ENCODE measurements around the gene LUM. TPM values are rescaled to one million over a fixed set of nuclear protein-coding genes. Genes with fewer than 3 reads are reported as not detected.

The LUM gene
- total RNA-seq, 1 experiment from 2014 or later: not detected

- intact Hi-C loops (cut with micrococcal nuclease): no loop called here
- peaks cover 84% of the 10 kb centered on the region for H3K27me3 Mint-ChIP-seq (ENCODE audit: insufficient read depth, unreplicated experiment)
- no peaks in the 10 kb centered on the region for H3K9me3 Mint-ChIP-seq (ENCODE audit: unreplicated experiment)
- CTCF ChIA-PET: interaction anchor here (0.6 to 5.0 kb wide), 7 partner anchors 16 to 1127 kb away, joined by 3 to 75 read pairs (median 3); no protein-coding TSS in a partner anchor
- no peak overlapping the region for H3K27ac Mint-ChIP-seq (ENCODE audit: low read depth, unreplicated experiment)
- no peak for DNase-seq (ENCODE audit: unreplicated experiment)
- H3K36me3 Mint-ChIP-seq (ENCODE audit: insufficient read depth, unreplicated experiment): no peaks in the 10 kb centered on the region
- TF ChIP-seq CTCF (IDR thresholded peaks at IDR 0.05; ENCODE audit: unreplicated experiment): no peak
- H3K4me3 Mint-ChIP-seq (ENCODE audit: unreplicated experiment): no peak overlapping the region
- no peaks in the 10 kb centered on the region for H3K4me1 Mint-ChIP-seq (ENCODE audit: insufficient read depth, unreplicated experiment)
- BruUV-seq (replicated peaks): no TSS peak
- POLR2A ChIA-PET: interaction anchor here (0.6 kb wide), 1 partner anchor 81 kb away, joined by 3 read pairs; no protein-coding TSS in a partner anchor
These were observed 876 bp downstream of the LUM start for GRCh38 chr12:91110311-91110924.

- H3K27ac Mint-ChIP-seq (ENCODE audit: low read depth, unreplicated experiment): no peak overlapping the region
- H3K4me1 Mint-ChIP-seq (ENCODE audit: insufficient read depth, unreplicated experiment): no peaks in the 10 kb centered on the region
- H3K27me3 Mint-ChIP-seq (ENCODE audit: insufficient read depth, unreplicated experiment): peaks cover 77% of the 10 kb centered on the region
- DNase-seq (ENCODE audit: unreplicated experiment): no peak
- H3K9me3 Mint-ChIP-seq (ENCODE audit: unreplicated experiment): no peaks in the 10 kb centered on the region
- ChIA-PET POLR2A (interaction anchor here (1.5 kb wide), 1 partner anchor 9 kb away, joined by 5 read pairs; no protein-coding TSS in a partner anchor), CTCF (interaction anchor here (0.6 to 5.0 kb wide), 14 partner anchors 10 to 1786 kb away, joined by 3 to 75 read pairs (median 6); no protein-coding TSS in a partner anchor)
- no peaks in the 10 kb centered on the region for H3K36me3 Mint-ChIP-seq (ENCODE audit: insufficient read depth, unreplicated experiment)
- H3K4me3 Mint-ChIP-seq (ENCODE audit: unreplicated experiment): no peak overlapping the region
- intact Hi-C loops (cut with micrococcal nuclease): loop anchor here (1.0 kb wide), 2 partner anchors 131 to 150 kb away; no protein-coding TSS in a partner anchor
- TF ChIP-seq CTCF (IDR thresholded peaks at IDR 0.05; ENCODE audit: unreplicated experiment): no peak
- no TSS peak for BruUV-seq (replicated peaks)
These were observed 1.5 kb downstream of the LUM start for GRCh38 chr12:91109581-91110310.

- Mint-ChIP-seq H3K27me3 (ENCODE audit: insufficient read depth, unreplicated experiment) (peaks cover 71% of the 10 kb centered on the region), H3K9me3 (ENCODE audit: unreplicated experiment) (no peaks in the 10 kb centered on the region), H3K4me3 (ENCODE audit: unreplicated experiment) (no peak overlapping the region), H3K36me3 (ENCODE audit: insufficient read depth, unreplicated experiment) (no peaks in the 10 kb centered on the region), H3K27ac (ENCODE audit: low read depth, unreplicated experiment) (no peak overlapping the region), H3K4me1 (ENCODE audit: insufficient read depth, unreplicated experiment) (no peaks in the 10 kb centered on the region)
- peak; percentile 57 for TF ChIP-seq CTCF (IDR thresholded peaks at IDR 0.05; ENCODE audit: unreplicated experiment)
- peak; percentile 71 for DNase-seq (ENCODE audit: unreplicated experiment)
- ChIA-PET CTCF (interaction anchor here (0.6 to 5.0 kb wide), 38 partner anchors 7 to 1786 kb away, joined by 3 to 75 read pairs (median 5); no protein-coding TSS in a partner anchor), POLR2A (interaction anchor here (1.5 kb wide), 1 partner anchor 9 kb away, joined by 5 read pairs; no protein-coding TSS in a partner anchor)
- intact Hi-C loops (cut with micrococcal nuclease): loop anchor here (1.0 kb wide), 2 partner anchors 131 to 150 kb away; no protein-coding TSS in a partner anchor
- no TSS peak for BruUV-seq (replicated peaks)
These were observed 2.1 kb downstream of the LUM start for GRCh38 chr12:91109148-91109564.

GRCh38 chr12:91108196-91108755 is 3.0 kb downstream of the LUM start:
- TF ChIP-seq CTCF (IDR thresholded peaks at IDR 0.05; ENCODE audit: unreplicated experiment): no peak
- Mint-ChIP-seq H3K9me3 (ENCODE audit: unreplicated experiment) (no peaks in the 10 kb centered on the region), H3K27ac (ENCODE audit: low read depth, unreplicated experiment) (no peak overlapping the region), H3K36me3 (ENCODE audit: insufficient read depth, unreplicated experiment) (no peaks in the 10 kb centered on the region), H3K27me3 (ENCODE audit: insufficient read depth, unreplicated experiment) (peaks cover 62% of the 10 kb centered on the region), H3K4me3 (ENCODE audit: unreplicated experiment) (no peak overlapping the region), H3K4me1 (ENCODE audit: insufficient read depth, unreplicated experiment) (no peaks in the 10 kb centered on the region)
- no TSS peak for BruUV-seq (replicated peaks)
- ChIA-PET POLR2A (interaction anchor here (1.5 kb wide), 1 partner anchor 10 kb away, joined by 5 read pairs; no protein-coding TSS in a partner anchor), CTCF (interaction anchor here (0.5 to 5.0 kb wide), 42 partner anchors 8 to 249 kb away, joined by 3 to 75 read pairs (median 5); no protein-coding TSS in a partner anchor)
- no peak for DNase-seq (ENCODE audit: unreplicated experiment)
- intact Hi-C loops (cut with micrococcal nuclease): no loop called here
